Fibroblast of the conjunctiva (primary cell): ENCODE results near the gene MBD4.
A peak's percentile ranks its signal among the peaks of the same experiment; 100 is the strongest.

ENCODE experiments used
- DNase-seq: peaks from one replicate; pipeline ENCODE4 v3.0.0-alpha.2; 2010; ENCODE audit warnings: low read depth

MBD4 gene

GRCh38 chr3:129463094-129463493 is 23.3 kb upstream of the MBD4 start:
- no peak for DNase-seq

GRCh38 chr3:129462361-129462968 is 22.7 kb upstream of the MBD4 start:
- no peak for DNase-seq

GRCh38 chr3:129461461-129462146 is 21.9 kb upstream of the MBD4 start:
- DNase-seq, result no peak

- no peak for DNase-seq
Measured at GRCh38 chr3:129461022-129461421, 21.3 kb upstream of the MBD4 start.

- no peak for DNase-seq
Measured at GRCh38 chr3:129460572-129460971, 20.8 kb upstream of the MBD4 start.

- DNase-seq, result no peak
Measured at GRCh38 chr3:129460155-129460554, 20.4 kb upstream of the MBD4 start.

- DNase-seq, result no peak
Measured at GRCh38 chr3:129453732-129454131, 14.0 kb upstream of the MBD4 start.

GRCh38 chr3:129449279-129450115 is 9.7 kb upstream of the MBD4 start:
- no peak for DNase-seq

GRCh38 chr3:129448186-129448895 is 8.6 kb upstream of the MBD4 start:
- DNase-seq, result no peak

GRCh38 chr3:129446926-129447325 is 7.2 kb upstream of the MBD4 start:
- DNase-seq, result no peak

- no peak for DNase-seq
Measured at GRCh38 chr3:129445471-129445870, 5.7 kb upstream of the MBD4 start.

- no peak for DNase-seq
Measured at GRCh38 chr3:129442947-129443346, 3.2 kb upstream of the MBD4 start.

GRCh38 chr3:129442486-129442885 is 2.7 kb upstream of the MBD4 start:
- no peak for DNase-seq

GRCh38 chr3:129441782-129442181 is 2.0 kb upstream of the MBD4 start:
- peak; percentile 57 for DNase-seq

- DNase-seq, result no peak
Measured at GRCh38 chr3:129441215-129441614, 1.5 kb upstream of the MBD4 start.

- DNase-seq, result no peak
Measured at GRCh38 chr3:129440618-129441190, 956 bp upstream of the MBD4 start.

GRCh38 chr3:129439226-129439816 is 427 bp downstream of the MBD4 start:
- no peak for DNase-seq

GRCh38 chr3:129435367-129435766 is 4.4 kb downstream of the MBD4 start:
- DNase-seq, result no peak

GRCh38 chr3:129434140-129434539 is 5.6 kb downstream of the MBD4 start:
- DNase-seq, result no peak

GRCh38 chr3:129433565-129433964 is 6.2 kb downstream of the MBD4 start:
- no peak for DNase-seq

GRCh38 chr3:129432671-129433070 is 7.1 kb downstream of the MBD4 start:
- no peak for DNase-seq

GRCh38 chr3:129432036-129432435 is 7.7 kb downstream of the MBD4 start:
- no peak for DNase-seq
